HepG2 (cell line): ENCODE data around the gene C9orf50. TPM values are rescaled to one million over a fixed set of nuclear protein-coding genes. Genes with fewer than 3 reads are reported as not detected.

Source experiments
- AKAP8 ChIP-seq: sonication (generic); formaldehyde crosslinking; IDR thresholded peaks from 2 replicates; pipeline ENCODE4 v1.5.1; 2020; ENCODE audit warnings: mild to moderate bottlenecking, missing genetic modification reagents
- MED1 ChIP-seq: sonication (generic); formaldehyde crosslinking; IDR thresholded peaks from 2 replicates; pipeline ENCODE4 v1.4.0; 2020; ENCODE audit warnings: missing genetic modification reagents
- MEIS2 ChIP-seq: sonication (generic); formaldehyde crosslinking; IDR thresholded peaks from 2 replicates; pipeline ENCODE4 v1.9.0; 2021; ENCODE audit warnings: mild to moderate bottlenecking, missing genetic modification reagents
- MXI1 ChIP-seq: IDR thresholded peaks from 3 replicates; pipeline ENCODE4 v1.6.1; 2012; ENCODE audit warnings: low read depth, low read length, inconsistent platforms, borderline replicate concordance
- NFKB2 ChIP-seq: sonication (generic); formaldehyde crosslinking; IDR thresholded peaks from 2 replicates; pipeline ENCODE4 v1.4.0; 2020; ENCODE audit warnings: missing genetic modification reagents, borderline replicate concordance
- PHF5A ChIP-seq: IDR thresholded peaks from one replicate; pipeline ENCODE4 v1.6.1; 2018; ENCODE audit warnings: low read depth, missing genetic modification reagents; ENCODE audit not compliant: unreplicated experiment
- SRF ChIP-seq: IDR thresholded peaks from 2 replicates; pipeline ENCODE4 v1.6.1; 2011; ENCODE audit warnings: mild to moderate bottlenecking, low read depth, low read length, moderate library complexity
- ZBTB7A ChIP-seq: sonication (generic); formaldehyde crosslinking; IDR thresholded peaks from 2 replicates; pipeline ENCODE4 v1.8.0; 2022; ENCODE audit warnings: mild to moderate bottlenecking, missing genetic modification reagents
- ZFP37 ChIP-seq: sonication (generic); formaldehyde crosslinking; IDR thresholded peaks from 2 replicates; pipeline ENCODE4 v1.4.0; 2020; ENCODE audit warnings: missing genetic modification reagents, borderline replicate concordance
- ZMYM4 ChIP-seq: sonication (generic); formaldehyde crosslinking; IDR thresholded peaks from 2 replicates; pipeline ENCODE4 v1.8.1; 2023; ENCODE audit warnings: mild to moderate bottlenecking, missing genetic modification reagents
- ZNF362 ChIP-seq: sonication (generic); formaldehyde crosslinking; IDR thresholded peaks from 2 replicates; pipeline ENCODE4 v1.4.0; 2020; ENCODE audit warnings: missing genetic modification reagents, mild to moderate bottlenecking, borderline replicate concordance
- ZNF768 ChIP-seq: sonication (generic); formaldehyde crosslinking; IDR thresholded peaks from 2 replicates; pipeline ENCODE4 v1.4.0; 2020; ENCODE audit warnings: missing genetic modification reagents
- ZNF777 ChIP-seq: sonication (generic); formaldehyde crosslinking; IDR thresholded peaks from 2 replicates; pipeline ENCODE4 v1.4.0; 2020; ENCODE audit warnings: missing genetic modification reagents
- polyA plus RNA-seq, 8 experiments: library from polyadenylated mRNA; depleted of rRNA in 3 of 8; stranded (reverse) in 7 of 8; unstranded in 1 of 8; fragments of >200 nt; fragmentation: Illumina TruSeq in 4 of 8; extraction: Trizol in 4 of 8; gene quantifications; 2 replicates each; pipeline versions ENCODE4 v1.2.1 to v1.2.3, GENCODE V29; 2011 to 2016; ENCODE audit warnings: low read depth in 4 of 8, missing spikeins in 1 of 8, mixed read lengths in 1 of 8; ENCODE audit not compliant: insufficient read depth in 1 of 8
- total RNA-seq, 5 experiments: library from RNA; depleted of rRNA; stranded (reverse); fragments of >200 nt; fragmentation: Illumina TruSeq; extraction: Trizol; gene quantifications; 2 replicates each; pipeline ENCODE4 v1.2.3, GENCODE V29; 2016; ENCODE audit warnings: low read depth in 1 of 5
- TF ChIP-seq, protein P1 (sequence below): sonication (generic); IDR thresholded peaks from 2 replicates; pipeline ENCODE4 v1.6.1; 2016; ENCODE audit warnings: low read depth, borderline replicate concordance
- TF ChIP-seq, protein P2 (sequence below): sonication (generic); formaldehyde crosslinking; IDR thresholded peaks from 2 replicates; pipeline ENCODE4 v1.4.0; 2020; ENCODE audit warnings: missing genetic modification reagents
- TF ChIP-seq, protein P3 (sequence below), 2 experiments: sonication (generic) in 1 of 2; formaldehyde crosslinking in 1 of 2; IDR thresholded peaks; 2 replicates each; pipeline versions ENCODE4 v1.6.1 to v1.9.0; 2014 to 2022; ENCODE audit warnings: antibody characterized with exemption in 1 of 2, borderline replicate concordance in 1 of 2, inconsistent platforms in 1 of 2, low read depth in 1 of 2, missing genetic modification reagents in 1 of 2

C9orf50 gene
- total and polyA plus RNA-seq, 2 of the 13 experiments (the other 11 are each of a cell fraction or from before 2014, with no cell fraction given): not detected

DNA sequence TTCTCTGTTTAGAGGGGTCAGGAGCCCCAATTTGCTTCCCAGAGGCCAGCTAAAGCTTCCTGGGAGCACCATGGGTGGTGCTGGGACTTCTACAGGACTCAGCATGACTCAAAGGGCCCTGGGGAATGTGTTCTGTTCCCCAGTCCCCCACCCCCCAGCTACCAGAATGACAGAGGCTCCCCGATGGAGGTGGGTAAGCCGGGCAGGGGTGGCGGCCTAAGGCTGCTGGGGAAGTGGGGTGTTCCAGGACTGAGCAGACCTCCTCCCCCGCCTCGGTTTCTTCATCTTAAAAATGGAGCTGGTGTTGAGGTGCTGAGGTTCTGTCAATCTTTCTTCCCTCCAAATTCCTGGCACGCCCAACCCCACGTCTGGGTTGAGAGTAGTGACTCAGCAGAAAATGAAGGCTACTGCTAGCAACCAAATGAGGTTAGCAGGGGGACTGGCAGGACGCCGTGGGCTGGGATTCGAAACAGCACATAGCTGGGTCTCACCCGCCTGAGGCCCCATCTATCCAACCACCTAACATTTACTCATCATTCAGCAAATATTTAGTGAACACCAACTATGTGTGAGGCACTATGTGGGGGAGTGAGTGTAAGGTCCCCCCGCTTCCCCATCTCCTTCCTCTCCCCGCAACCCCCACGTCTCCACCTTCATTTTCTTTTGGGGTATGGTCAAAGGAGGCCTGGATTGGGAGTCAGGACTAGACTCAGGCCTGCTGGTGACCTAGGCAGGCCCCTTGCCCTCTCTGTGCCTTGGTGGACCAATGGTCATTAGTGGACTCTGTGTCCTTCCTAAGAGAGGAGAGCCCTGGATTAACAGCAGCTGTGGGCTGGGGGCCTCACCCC lies 50.2 kb downstream of the C9orf50 start (continued):
- TF ChIP-seq, protein P1, sequence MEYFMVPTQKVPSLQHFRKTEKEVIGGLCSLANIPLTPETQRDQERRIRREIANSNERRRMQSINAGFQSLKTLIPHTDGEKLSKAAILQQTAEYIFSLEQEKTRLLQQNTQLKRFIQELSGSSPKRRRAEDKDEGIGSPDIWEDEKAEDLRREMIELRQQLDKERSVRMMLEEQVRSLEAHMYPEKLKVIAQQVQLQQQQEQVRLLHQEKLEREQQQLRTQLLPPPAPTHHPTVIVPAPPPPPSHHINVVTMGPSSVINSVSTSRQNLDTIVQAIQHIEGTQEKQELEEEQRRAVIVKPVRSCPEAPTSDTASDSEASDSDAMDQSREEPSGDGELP: peak; percentile 41; the same call in 1 of the 2 replicates
- TF ChIP-seq, protein P2, sequence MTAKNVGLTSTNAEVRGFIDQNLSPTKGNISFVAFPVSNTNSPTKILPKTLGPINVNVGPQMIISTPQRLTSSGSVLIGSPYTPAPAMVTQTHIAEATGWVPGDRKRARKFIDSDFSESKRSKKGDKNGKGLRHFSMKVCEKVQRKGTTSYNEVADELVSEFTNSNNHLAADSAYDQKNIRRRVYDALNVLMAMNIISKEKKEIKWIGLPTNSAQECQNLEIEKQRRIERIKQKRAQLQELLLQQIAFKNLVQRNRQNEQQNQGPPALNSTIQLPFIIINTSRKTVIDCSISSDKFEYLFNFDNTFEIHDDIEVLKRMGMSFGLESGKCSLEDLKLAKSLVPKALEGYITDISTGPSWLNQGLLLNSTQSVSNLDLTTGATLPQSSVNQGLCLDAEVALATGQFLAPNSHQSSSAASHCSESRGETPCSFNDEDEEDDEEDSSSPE (CRISPR knock-in tag): peak; percentile 67
- TF ChIP-seq MEIS2 (CRISPR knock-in tag): 0 out of 2 replicates have a peak, but pooled peaks have one; percentile 24
- peak; percentile 68 for TF ChIP-seq MED1 (CRISPR knock-in tag)
- TF ChIP-seq AKAP8 (CRISPR knock-in tag): peak; percentile 19; the same call in 1 of the 2 replicates
- TF ChIP-seq, protein P3, sequence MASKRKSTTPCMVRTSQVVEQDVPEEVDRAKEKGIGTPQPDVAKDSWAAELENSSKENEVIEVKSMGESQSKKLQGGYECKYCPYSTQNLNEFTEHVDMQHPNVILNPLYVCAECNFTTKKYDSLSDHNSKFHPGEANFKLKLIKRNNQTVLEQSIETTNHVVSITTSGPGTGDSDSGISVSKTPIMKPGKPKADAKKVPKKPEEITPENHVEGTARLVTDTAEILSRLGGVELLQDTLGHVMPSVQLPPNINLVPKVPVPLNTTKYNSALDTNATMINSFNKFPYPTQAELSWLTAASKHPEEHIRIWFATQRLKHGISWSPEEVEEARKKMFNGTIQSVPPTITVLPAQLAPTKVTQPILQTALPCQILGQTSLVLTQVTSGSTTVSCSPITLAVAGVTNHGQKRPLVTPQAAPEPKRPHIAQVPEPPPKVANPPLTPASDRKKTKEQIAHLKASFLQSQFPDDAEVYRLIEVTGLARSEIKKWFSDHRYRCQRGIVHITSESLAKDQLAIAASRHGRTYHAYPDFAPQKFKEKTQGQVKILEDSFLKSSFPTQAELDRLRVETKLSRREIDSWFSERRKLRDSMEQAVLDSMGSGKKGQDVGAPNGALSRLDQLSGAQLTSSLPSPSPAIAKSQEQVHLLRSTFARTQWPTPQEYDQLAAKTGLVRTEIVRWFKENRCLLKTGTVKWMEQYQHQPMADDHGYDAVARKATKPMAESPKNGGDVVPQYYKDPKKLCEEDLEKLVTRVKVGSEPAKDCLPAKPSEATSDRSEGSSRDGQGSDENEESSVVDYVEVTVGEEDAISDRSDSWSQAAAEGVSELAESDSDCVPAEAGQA (IDR thresholded peaks at IDR 0.05; ENCODE audit: low read depth): 0 out of 2 replicates have a peak, but pooled peaks have one; percentile 3
- TF ChIP-seq, protein P3 (CRISPR knock-in tag; IDR thresholded peaks at IDR 0.05; ENCODE audit: borderline replicate concordance): no peak
- no peak for TF ChIP-seq SRF
- no peak for TF ChIP-seq ZMYM4 (CRISPR knock-in tag)
- TF ChIP-seq ZNF777 (CRISPR knock-in tag): no peak
- no peak for TF ChIP-seq PHF5A
- 0 out of 2 replicates have a peak, but pooled peaks have one; percentile 40 for TF ChIP-seq NFKB2 (CRISPR knock-in tag)
- no peak for TF ChIP-seq ZNF362 (CRISPR knock-in tag)
- TF ChIP-seq ZBTB7A (CRISPR knock-in tag): no peak
- peak; percentile 98 for TF ChIP-seq ZNF768 (CRISPR knock-in tag)
- TF ChIP-seq MXI1: no peak
- TF ChIP-seq ZFP37 (CRISPR knock-in tag): 0 out of 2 replicates have a peak, but pooled peaks have one; percentile 43
